H7 (cell line): ENCODE results near the gene RAB33A. TPM values are rescaled to one million over a fixed set of nuclear protein-coding genes. Genes with fewer than 3 reads are reported as not detected.

Experiments
- DNase-seq: peaks from one replicate; pipeline ENCODE4 v3.0.0; 2012
- H3K27me3 ChIP-seq: 2 replicates; pipeline ENCODE4 v1.6.0; 2011; ENCODE audit warnings: mild to moderate bottlenecking, low read length; ENCODE audit not compliant: control insufficient read depth, insufficient read depth
- H3K36me3 ChIP-seq: replicated peaks from 2 replicates; pipeline ENCODE4 v1.5.1; 2011; ENCODE audit warnings: low read length; ENCODE audit not compliant: control insufficient read depth, insufficient read depth
- H3K4me3 ChIP-seq: 2 replicates; pipeline ENCODE4 v1.5.1; 2011; ENCODE audit warnings: low read depth, mild to moderate bottlenecking, control low read depth, low read length, moderate library complexity; ENCODE audit not compliant: insufficient read depth
- total RNA-seq: library from RNA; depleted of rRNA; stranded (reverse); fragments of >200 nt; shearing (Covaris generic); gene quantifications from 2 replicates; pipeline ENCODE4 v1.2.3, GENCODE V29; 2014

The RAB33A gene
- total RNA-seq, 1 experiment from 2014 or later, result not detected

DNA sequence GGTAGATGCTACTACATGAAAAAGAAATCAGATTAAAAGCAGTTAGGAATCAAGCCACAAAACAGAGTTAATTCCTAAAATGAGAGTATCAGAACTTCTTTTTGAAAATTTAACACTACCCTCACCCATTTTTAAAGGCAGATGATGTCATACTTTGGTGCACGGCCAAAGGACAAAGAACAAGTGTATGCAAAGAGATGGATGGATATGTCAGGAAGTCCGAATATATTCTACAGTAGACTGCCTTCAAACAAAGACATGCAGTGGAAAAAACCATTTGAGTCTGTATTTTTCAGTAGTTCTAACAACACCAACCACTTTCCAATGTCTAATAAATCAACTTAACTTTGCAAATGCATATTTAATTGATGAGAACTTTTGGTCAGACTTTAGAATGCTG, 8.4 kb upstream of the RAB33A start:
- DNase-seq, result no peak
- no peaks in the 10 kb centered on the region for H3K27me3 ChIP-seq
- H3K4me3 ChIP-seq, result no peak overlapping the region
- H3K36me3 ChIP-seq, result no peaks in the 10 kb centered on the region

- no peaks in the 10 kb centered on the region for H3K27me3 ChIP-seq
- peak; percentile 65 for DNase-seq
- H3K4me3 ChIP-seq, result peak overlapping the region; percentile 96
- no peaks in the 10 kb centered on the region for H3K36me3 ChIP-seq
Observed at GRCh38 chrX:130165181-130165702, 6.5 kb upstream of the RAB33A start.

DNA sequence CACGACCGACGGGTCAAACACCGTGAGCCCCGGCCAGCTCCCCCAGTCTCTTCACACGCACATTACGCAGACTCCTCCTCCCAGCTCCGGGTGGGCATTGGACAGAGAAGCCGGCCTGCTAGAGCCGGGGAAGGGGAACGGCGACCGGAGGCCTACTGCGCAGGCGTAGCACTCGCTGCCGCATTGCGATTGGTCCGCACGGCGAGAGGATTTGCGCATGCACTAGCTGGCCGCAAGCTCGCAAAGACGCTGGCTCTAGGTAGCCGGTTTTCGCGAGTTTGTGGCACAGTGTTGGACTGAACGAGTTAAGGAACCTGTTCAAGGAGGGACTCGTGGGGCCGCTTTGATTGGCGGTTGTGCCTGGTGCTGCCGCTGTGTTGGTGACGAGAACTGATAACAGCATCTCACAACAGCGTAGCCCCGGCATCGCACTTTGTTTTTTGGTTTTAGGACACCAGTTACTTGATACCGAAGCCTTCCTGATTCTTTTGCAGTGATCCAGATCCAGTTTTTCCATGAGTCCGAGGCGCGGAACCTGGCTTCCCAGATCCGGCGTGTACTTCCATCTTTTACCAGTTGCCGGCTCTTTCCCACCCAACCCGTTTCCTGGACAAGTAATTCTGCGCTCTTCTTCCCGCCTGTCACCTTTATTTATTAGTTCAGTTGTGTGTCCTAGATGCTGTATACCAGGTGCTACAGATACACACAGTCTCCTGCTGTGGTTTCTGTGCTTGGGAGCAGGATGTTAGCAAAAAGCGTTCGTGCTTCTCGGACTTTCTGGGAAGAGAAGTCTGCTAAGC, 5.9 kb upstream of the RAB33A start, which contains the start of gene AIFM1:
AIFM1 (minus strand) TSS at position 139 of the 800 bp plus-strand sequence. CDS start 185 bp downstream, outside the sequence.
- peak within 1 kb of the TSS; percentile 96 for H3K4me3 ChIP-seq
- H3K36me3 ChIP-seq, result no peaks in the 10 kb centered on the region
- peak; percentile 96 for DNase-seq
- peaks cover under 1% of the 10 kb centered on the region; the same call in 1 of the 2 replicates for H3K27me3 ChIP-seq

GRCh38 chrX:130166503-130166777, 5.3 kb upstream of the RAB33A start:
- DNase-seq, result no peak
- Histone ChIP-seq H3K4me3 (peak overlapping the region; percentile 96), H3K27me3 (peaks cover 6% of the 10 kb centered on the region), H3K36me3 (no peaks in the 10 kb centered on the region)

- no peak overlapping the region; the same call in 1 of the 2 replicates for H3K4me3 ChIP-seq
- peaks cover 12% of the 10 kb centered on the region for H3K27me3 ChIP-seq
- no peaks in the 10 kb centered on the region for H3K36me3 ChIP-seq
- DNase-seq, result no peak
Observed at GRCh38 chrX:130167040-130167439, 4.7 kb upstream of the RAB33A start.

DNA sequence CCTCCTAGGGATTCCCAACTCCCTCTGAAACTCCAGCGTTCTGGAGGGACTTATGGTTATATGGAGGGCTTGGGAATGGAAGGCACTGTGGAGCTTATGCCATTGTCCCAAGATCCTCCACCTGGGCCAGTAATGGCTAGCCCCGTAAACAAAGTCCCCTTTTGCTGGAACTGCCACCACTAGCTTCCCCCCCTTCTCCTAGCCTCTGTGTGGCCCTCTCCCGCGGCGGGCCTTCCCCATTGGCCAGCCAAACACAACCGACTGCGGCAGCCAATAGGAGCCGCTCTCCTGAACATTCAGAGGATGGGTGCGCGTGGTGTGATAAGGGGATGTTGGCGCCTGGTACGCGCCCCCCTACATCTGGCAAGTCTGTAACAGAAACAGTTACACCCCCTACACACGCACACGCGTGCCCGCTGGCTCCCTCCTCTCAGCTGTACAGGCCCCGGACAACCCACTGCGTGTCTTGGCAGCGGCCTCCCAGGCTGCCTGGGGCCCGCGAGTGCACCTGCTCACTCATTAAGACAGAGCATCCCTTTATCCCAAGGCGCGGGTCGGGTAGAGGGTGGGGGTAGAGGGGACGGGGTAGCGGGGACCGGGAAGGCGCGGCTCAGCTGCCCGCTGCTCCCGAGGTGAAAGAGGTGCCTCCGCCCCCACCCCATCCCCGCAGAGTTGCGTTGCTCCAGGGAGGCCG, 863 bp upstream of the RAB33A start:
- no peaks in the 10 kb centered on the region for H3K36me3 ChIP-seq
- H3K4me3 ChIP-seq, result peak overlapping the region; percentile 66
- DNase-seq, result peak; percentile 93
- peaks cover 30% of the 10 kb centered on the region for H3K27me3 ChIP-seq

DNA sequence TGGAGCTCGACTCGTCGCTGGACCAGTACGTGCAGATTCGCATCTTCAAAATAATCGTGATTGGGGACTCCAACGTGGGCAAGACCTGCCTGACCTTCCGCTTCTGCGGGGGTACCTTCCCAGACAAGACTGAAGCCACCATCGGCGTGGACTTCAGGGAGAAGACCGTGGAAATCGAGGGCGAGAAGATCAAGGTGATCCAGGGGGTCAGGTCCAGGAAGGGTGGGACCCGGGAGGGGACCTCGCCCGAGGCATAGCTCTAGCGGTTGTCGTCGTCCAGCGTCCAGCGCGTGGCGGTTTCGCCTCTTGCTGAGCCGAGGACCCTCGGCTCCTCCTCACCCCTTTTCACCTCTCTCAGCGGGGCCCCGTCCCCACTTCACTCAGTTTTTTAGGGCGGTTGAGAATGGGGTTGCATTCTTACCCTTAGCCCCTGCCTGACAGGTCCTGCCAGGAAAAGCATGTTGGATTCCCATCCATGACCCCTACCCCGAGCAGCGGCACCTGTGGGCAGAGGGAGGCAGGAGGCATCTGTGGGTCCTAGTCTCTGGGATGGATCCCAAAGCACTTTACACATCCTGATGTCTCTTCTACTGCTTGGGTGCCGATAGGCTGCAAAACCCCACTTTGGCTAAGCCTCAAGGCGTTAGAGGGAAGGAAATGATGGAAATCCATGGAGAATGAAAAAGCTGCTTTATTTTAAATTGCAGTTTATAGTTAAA, 524 bp downstream of the RAB33A start:
- H3K4me3 ChIP-seq, result peak overlapping the region; percentile 66
- no peaks in the 10 kb centered on the region for H3K36me3 ChIP-seq
- DNase-seq, result peak; percentile 73
- peaks cover 30% of the 10 kb centered on the region for H3K27me3 ChIP-seq

DNA sequence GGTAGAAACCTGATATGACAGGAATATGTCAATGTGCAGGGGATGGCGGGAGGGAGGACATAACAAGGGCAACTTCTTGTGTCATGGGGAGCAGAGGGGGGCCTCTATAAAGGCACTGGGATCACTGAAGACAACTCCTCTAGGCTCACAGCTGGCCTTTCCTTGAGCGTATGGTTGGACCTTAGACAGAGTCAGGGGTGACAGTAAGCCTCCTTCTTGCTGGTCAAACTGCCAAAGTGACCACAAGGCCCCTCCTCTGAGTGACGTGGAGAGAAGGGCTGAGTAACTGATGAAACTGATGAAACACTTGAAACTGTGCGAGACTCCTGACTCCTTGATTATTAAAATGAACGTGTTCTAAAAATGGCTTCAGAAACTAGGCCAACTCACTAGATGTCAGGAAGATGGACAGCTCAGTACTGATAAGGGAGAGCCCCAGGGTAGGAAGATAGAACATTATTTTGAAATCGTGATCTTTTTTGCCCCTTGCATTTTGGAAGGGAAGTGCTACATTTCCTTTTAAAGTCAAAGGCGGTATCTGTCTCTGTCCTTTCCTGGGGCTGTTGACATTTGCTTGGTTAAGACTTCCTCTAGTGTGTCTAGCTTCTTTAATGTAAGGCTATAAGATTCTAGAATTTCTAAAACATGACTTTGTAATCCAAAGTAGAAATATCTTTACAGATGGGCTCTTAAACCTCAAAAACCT, 1.6 kb downstream of the RAB33A start:
- H3K36me3 ChIP-seq, result no peaks in the 10 kb centered on the region
- H3K27me3 ChIP-seq, result peaks cover 30% of the 10 kb centered on the region
- H3K4me3 ChIP-seq, result no peak overlapping the region
- no peak for DNase-seq

DNA sequence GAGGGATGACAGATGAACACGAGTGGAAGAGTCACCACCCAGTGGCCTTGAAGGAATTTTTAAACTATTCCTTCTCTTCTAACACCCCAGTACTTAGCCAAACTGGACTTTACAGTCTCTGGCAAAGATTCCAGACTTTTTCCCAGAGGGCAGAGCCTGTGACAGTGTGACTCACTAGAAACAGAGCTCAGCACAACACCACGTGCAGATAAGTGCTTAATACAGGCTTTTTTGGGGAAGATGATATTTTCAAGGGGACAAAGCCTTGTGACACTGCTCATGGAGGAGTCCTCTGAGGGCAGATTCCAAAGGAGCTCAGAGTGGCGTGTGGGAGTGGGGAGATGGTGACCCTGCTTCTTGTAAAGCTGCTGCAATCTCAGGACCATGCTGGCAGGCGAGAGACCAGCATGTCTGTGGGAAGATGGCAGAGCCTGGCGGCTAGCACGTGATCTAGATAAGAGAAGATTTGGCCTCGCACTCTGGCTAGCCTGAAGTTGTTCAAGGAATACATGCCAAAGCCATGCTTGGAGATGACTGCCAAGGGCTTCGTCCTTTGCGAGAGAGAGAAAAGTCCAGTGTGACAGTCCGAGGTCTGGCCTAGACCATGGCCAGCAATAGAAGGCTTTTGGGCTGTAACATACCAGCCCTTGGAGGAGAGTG, 2.4 kb downstream of the RAB33A start:
- no peaks in the 10 kb centered on the region for H3K36me3 ChIP-seq
- H3K4me3 ChIP-seq, result no peak overlapping the region
- peaks cover 30% of the 10 kb centered on the region for H3K27me3 ChIP-seq
- no peak for DNase-seq

GRCh38 chrX:130174937-130175336, 3.2 kb downstream of the RAB33A start:
- no peak for DNase-seq
- peaks cover 30% of the 10 kb centered on the region for H3K27me3 ChIP-seq
- no peaks in the 10 kb centered on the region for H3K36me3 ChIP-seq
- no peak overlapping the region for H3K4me3 ChIP-seq

DNA sequence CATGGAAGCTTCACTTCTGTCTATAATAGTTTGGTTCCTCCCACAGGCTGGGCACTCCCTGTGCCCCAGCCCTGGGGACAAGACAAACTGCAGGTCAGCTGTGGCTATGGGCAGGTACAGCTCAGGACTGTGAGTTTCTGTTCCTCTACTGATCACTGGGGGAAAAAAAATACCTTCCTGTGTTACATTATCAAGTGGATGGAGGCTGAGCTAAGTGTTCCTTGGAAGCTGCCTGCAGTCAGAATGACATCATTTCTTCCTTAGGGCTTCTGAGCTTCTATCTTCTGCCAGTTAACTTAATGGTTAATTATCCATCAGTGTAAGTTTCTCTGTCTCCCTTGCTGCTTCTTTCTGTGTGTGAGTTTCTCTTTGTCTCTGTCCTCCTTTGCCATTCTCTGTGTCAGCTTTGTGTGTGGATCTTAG, 4.6 kb downstream of the RAB33A start:
- H3K27me3 ChIP-seq, result peaks cover 25% of the 10 kb centered on the region
- no peak overlapping the region for H3K4me3 ChIP-seq
- DNase-seq, result no peak
- no peaks in the 10 kb centered on the region for H3K36me3 ChIP-seq

DNA sequence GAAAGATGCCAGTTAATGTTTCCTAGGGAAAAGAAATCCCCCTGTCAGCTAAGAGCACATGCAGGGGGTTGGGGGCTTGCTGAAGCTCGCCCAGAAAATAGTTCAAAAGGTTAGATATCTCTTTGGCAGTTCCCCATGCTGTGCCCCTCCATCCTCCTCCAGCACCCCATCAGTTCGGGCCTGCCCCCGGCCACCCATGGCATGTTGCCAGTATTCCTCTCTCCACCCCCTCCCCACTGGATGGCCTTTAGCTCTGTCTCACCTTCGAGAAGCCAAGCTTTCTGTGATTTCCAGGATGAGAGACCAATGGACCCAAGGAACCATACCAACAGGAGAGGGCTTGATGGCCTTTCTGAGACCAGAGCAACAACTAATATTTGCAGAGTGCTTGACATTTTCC, 5.2 kb downstream of the RAB33A start:
- peaks cover 19% of the 10 kb centered on the region for H3K27me3 ChIP-seq
- H3K36me3 ChIP-seq, result no peaks in the 10 kb centered on the region
- no peak for DNase-seq
- no peak overlapping the region for H3K4me3 ChIP-seq

DNA sequence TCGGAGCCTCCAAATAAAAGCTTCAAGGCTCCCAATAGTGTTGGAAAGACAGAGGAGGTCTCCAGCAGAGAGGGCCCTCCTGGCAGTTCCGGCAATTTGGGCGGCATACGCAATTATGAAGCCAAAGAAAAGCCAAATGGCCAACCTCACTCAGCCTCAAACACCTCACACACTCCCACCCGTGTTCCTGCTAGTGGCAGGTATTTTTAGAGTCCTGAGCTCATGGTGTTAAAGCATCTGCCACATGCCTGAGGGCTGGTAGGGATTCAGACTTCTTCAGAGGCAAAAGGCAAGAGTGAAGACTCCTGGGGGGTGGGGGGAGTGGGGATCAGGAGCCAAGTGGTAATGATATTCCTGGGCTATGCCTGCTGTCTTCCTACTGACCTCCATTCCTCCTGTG, 7.4 kb downstream of the RAB33A start:
- H3K4me3 ChIP-seq, result no peak overlapping the region
- H3K27me3 ChIP-seq, result no peaks in the 10 kb centered on the region; the same call in 1 of the 2 replicates
- no peak for DNase-seq
- H3K36me3 ChIP-seq, result no peaks in the 10 kb centered on the region
